Esophagus squamous epithelium (tissue), 4 donors: ENCODE measurements around the gene ITSN1.

Source experiments
- CTCF ChIP-seq, 6 experiments: fragments of 450-650 bp in 4 of 6; fragments of 200-600 bp in 2 of 6; sonication (generic) in 2 of 6; IDR thresholded peaks; one replicate each; pipeline ENCODE4 v1.5.1; 2016 to 2019; ENCODE audit warnings: antibody characterized with exemption in 6 of 6, mild to moderate bottlenecking in 4 of 6, moderate library complexity in 4 of 6
- POLR2A ChIP-seq, 4 donors: fragments of 450-650 bp; IDR thresholded peaks; one replicate each; pipeline ENCODE4 v1.6.1; 2017; ENCODE audit warnings: antibody characterized with exemption in 4 of 4, mild to moderate bottlenecking in 4 of 4, moderate library complexity in 3 of 4

GRCh38 chr21:33651965-33652680 lies 9.8 kb downstream of the ITSN1 start:
- TF ChIP-seq POLR2A (IDR thresholded peaks at IDR 0.05), result no peak
- TF ChIP-seq CTCF (IDR thresholded peaks at IDR 0.05), result no peak
